ENCODE measurements around the gene GRB10.

Gene GRB10

GRCh38 chr7:50677638-50677996 is 105.1 kb downstream of the GRB10 start:
- Histone ChIP-seq H3K36me3 (replicated peaks) (peaks cover 20% of the 10 kb centered on the region), H3K27ac (no peak overlapping the region), H3K4me3 (ENCODE audit: low read depth, low read length) (no peak overlapping the region), H3K27me3 (replicated peaks) (no peaks in the 10 kb centered on the region)
- in situ Hi-C loops (cut with HindIII; ENCODE audit: low pct_ligation_motif_present, low sequenced_read_pairs), result no loop called here
- no peak for TF ChIP-seq CTCF (IDR thresholded peaks at IDR 0.05; ENCODE audit: low read depth, low read length, missing control alignments)
- no peak for DNase-seq

DNA sequence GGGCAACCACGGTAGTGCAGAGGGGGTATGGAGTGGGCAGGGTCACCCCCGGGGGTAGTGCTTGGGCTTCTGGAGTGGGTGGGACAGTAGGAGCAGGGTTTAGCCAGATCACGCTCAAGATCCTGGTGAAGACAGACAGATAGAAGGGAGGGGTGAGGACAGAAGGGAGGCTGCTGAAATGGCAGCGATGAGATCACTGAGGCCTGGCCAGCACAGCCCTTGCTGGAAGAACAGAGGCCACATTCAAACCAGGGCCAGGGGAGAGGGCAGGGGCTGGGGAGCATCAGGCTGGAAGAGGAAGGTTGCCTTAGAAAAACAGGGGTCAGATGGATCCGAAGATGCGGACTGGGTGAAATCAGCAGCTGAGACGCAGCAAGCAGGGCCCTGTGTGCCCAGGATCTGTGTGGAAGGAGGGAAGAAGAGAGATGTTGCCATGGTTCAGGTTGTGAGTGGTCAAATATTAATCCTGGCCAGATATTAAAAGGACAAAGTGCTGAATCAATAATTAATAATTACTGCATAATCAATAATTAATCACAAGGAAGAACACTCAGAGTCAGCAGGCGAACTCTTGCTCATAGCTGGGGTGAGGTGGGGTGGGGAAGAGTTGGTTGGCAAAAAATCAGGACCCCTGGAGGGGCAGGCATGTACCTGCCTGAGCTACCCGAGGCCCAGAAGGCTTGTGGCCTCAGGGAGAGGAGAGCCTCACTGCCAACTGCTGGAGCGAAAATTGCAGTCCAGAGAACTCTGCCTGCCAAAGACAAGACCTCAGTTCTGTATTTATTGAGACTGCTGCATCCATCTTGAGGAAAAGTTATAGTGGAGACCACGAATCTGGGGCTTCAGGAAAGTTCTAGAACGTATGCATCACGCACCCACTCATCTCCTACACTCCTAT is 105.7 kb downstream of the GRB10 start:
- no peak overlapping the region for H3K4me3 ChIP-seq (ENCODE audit: low read depth, low read length)
- in situ Hi-C loops (cut with HindIII; ENCODE audit: low pct_ligation_motif_present, low sequenced_read_pairs), result no loop called here
- H3K36me3 ChIP-seq (replicated peaks), result peaks cover 23% of the 10 kb centered on the region
- no peak overlapping the region for H3K27ac ChIP-seq
- TF ChIP-seq CTCF (IDR thresholded peaks at IDR 0.05; ENCODE audit: low read depth, low read length, missing control alignments), result no peak
- no peaks in the 10 kb centered on the region for H3K27me3 ChIP-seq (replicated peaks)
- DNase-seq, result no peak

DNA sequence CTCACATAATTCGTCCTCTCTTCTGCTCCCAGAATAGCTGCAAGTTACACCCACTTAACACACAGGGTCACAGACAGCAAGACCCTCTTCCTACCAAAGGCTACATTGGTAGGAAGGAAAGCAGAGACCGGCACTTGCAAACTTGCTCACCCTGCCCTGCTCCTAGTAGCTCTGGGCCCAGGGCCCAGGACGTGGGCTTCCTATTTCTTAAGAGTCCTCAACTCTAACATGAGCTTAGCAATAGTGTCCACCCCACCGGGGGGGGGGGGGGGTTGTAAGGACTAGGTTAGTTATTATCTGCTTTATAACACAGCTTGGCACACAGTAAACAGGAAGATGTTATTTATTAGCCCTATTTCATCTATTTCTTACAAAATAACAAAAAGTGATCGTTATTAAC is 106.6 kb downstream of the GRB10 start:
- no peak for DNase-seq
- no peak overlapping the region for H3K27ac ChIP-seq
- in situ Hi-C loops (cut with HindIII; ENCODE audit: low pct_ligation_motif_present, low sequenced_read_pairs), result no loop called here
- no peak for TF ChIP-seq CTCF (IDR thresholded peaks at IDR 0.05; ENCODE audit: low read depth, low read length, missing control alignments)
- peaks cover 28% of the 10 kb centered on the region for H3K36me3 ChIP-seq (replicated peaks)
- H3K4me3 ChIP-seq (ENCODE audit: low read depth, low read length), result no peak overlapping the region
- H3K27me3 ChIP-seq (replicated peaks), result no peaks in the 10 kb centered on the region

DNA sequence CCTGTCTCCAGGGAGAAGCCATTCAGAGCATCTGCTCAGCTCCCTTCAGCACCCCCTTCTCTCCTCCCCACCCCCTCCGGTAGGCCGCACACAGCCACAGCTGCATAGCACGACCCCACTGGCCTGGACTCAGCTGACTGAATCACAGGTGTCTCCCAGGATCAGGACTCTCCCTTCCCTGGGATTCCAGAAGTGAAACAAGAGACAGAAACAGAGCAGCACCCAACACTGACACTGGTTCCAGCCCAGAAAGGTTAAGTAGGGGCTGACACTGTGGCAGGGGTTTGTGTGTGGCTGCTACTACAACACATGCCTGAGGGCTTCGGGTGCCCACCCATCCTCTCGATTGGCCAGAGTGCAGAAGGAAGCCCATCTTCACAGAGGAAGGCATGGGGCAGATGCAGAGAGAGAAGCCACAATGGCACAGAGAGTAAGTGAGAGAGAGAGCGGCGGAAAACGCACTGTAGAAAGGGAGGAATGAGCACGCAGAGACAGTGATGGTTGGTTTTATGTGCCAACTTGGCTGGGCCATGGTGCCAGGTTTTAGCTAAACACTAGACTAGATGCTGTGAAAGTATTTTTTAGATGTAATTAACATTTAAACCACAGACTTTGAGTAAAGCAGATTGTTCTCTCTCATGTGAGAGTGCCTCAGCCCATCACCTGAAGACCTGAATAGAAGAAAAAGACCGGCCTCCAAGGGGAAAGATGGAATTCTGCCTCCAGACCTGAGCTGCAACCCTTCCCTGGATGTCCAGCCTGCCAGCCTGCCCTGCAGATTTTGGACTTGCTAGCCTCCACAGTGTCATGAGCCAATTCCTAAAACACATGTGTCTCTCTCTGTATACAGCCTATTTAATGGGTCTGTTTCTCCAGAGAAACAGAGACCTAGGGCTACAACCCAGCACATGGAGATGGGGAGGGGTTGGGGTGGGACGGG is 107.5 kb downstream of the GRB10 start:
- DNase-seq, result no peak
- Histone ChIP-seq H3K36me3 (replicated peaks) (peaks cover 28% of the 10 kb centered on the region), H3K27ac (no peak overlapping the region), H3K4me3 (ENCODE audit: low read depth, low read length) (no peak overlapping the region), H3K27me3 (replicated peaks) (no peaks in the 10 kb centered on the region)
- in situ Hi-C loops (cut with HindIII; ENCODE audit: low pct_ligation_motif_present, low sequenced_read_pairs), result no loop called here
- TF ChIP-seq CTCF (IDR thresholded peaks at IDR 0.05; ENCODE audit: low read depth, low read length, missing control alignments), result no peak

DNA sequence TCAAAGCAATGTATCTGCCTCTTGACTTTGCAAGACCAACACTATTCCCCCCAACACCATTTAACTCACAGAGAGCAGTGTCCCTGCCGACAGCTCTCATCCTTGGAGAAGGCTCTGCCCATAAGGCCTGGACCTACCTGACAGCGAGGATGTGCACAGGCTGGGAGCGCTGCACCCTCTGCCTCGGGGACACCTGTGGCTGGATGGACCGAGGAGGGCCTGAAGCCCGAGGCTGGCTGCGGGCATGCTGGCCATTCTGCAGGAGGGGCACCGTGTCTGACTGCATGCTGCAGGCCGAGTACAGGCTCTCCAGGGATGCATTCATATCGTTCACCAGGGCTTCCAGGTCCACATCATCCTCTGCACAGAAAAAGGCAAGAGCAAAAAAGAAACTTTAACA is 108.4 kb downstream of the GRB10 start:
- TF ChIP-seq CTCF (IDR thresholded peaks at IDR 0.05; ENCODE audit: low read depth, low read length, missing control alignments), result no peak
- H3K36me3 ChIP-seq (replicated peaks), result peaks cover 29% of the 10 kb centered on the region
- H3K27ac ChIP-seq, result no peak overlapping the region
- no peak for DNase-seq
- no peak overlapping the region for H3K4me3 ChIP-seq (ENCODE audit: low read depth, low read length)
- no peaks in the 10 kb centered on the region for H3K27me3 ChIP-seq (replicated peaks)
- in situ Hi-C loops (cut with HindIII; ENCODE audit: low pct_ligation_motif_present, low sequenced_read_pairs), result no loop called here
